HG03575 (cell line): ENCODE measurements around the gene MRPL19.
"Not testable (repeated sequence)": the region's sequence is repeated elsewhere in the genome, so short reads cannot be mapped to it uniquely, and the experiment has no call there.

Experiments
- ATAC-seq: cut with Tn5 transposase; IDR thresholded peaks from one replicate; pipeline ENCODE4 v1.9.1; 2021; ENCODE audit not compliant: unreplicated experiment, insufficient number of reproducible peaks, low FRiP score; ENCODE audit errors: extremely low read depth

The MRPL19 gene

DNA sequence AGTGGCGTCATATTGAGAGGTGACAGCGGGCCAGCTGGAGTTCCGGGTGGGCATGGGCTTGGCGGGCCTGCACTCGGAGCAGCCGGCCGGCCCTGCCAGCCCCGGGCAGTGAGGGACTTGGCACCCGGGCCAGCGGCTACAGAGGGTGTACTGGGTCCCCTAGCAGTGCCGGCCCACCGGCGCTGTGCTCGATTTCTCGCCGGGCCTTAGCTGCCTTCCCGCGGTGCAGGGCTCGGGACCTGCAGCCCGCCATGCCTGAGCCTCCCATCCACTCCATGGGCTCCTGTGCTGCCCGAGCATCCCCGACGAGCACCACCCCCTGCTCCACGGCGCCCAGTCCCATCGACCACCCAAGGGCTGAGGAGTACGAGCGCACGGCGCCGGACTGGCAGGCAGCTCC, 65.0 kb downstream of the MRPL19 start:
- ATAC-seq: not testable (repeated sequence)

DNA sequence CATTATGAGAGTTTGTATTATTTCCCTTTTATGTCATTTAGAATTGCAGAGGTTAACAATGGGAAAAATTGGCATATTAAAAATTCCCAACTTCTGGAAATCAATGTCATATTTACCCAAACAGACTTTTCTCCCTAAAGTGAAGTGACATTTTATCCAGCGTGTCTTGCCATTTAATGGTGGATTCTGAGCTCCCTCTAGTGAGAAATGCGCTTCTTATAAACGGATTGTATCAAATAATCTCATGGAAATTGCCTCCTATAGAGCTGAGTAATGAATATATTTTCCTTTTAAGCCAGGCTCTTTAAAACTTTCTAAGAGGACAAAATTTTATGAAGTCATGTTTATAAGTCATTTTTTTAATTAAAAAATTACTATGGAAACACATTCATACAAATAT, 69.8 kb downstream of the MRPL19 start:
- ATAC-seq: no peak

- no peak for ATAC-seq
Measured at GRCh38 chr2:75719616-75720015, 73.0 kb downstream of the MRPL19 start.

DNA sequence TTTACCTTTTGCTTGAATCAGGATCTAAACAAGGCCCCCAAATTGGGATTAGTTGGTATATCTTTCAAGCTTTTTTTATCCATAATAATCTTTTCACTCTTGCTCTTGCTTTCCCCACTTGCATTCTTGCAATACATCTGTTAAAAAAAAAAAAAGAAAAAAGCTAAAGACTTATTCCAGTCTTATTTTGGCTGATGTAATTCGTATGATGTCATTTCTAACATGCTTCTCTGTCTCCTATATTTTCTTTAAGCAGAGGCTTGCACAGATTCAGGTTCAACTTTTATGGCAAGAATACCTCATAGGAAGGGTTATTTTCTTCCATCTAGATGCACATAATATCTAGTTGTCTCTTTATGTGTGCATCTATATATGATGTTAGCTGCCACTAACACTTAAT, 73.9 kb downstream of the MRPL19 start:
- ATAC-seq: no peak

DNA sequence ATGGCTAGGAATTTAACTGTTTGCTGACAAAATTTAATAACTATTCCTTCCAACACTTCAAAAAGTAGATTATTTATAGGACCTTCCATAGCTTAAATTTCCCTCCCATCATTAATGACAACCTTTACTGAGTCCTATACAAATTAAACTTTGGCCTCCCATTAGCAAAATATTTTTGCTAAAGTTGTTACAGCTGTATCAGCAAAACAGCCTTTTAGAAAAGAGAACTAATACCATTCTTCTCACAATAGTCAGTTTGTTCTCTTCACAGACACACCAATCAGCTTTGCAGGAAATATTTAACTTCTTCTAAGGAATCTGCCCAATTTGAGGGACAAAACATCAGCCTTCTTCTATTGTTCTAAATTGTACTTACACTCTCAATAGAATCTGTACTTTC, 76.1 kb downstream of the MRPL19 start:
- ATAC-seq: no peak

DNA sequence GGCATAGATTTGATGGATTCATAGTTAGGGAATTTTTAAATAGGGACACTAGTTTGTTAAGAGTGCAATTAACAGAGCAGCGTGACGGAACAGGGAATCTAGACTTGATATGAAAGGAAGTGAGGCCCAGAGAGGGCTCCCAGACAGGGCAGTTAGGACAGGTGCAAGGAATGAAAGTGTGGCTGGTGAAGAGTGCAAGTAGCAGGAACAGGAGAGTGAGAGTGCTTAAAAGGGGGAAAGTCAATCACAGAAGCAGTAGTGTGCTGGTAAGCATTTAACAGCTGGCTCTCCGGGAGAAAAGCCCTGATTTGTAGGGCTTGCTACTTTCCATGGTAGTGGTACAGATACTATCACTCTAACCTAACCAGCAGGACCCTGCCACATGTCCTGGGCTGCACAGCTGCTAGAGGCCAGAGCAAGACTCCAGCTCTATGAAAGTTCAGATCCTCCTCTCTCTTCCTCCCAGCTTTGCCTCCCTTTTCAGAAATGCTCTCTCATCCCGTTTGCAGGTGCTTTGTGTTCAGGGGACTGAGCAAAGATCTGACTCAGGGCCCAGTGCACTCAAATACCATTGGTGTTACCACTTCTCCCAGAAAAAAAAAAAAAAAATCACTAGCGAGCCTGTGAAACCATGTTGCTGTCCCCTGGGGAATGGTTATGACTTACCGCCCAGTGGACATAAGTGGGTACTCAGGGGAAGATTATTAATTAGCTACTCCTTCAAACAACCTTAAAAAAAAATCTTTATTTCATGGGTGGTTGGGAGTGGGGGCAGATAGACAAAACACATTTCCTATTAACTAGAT, 82.2 kb downstream of the MRPL19 start:
- no peak for ATAC-seq

DNA sequence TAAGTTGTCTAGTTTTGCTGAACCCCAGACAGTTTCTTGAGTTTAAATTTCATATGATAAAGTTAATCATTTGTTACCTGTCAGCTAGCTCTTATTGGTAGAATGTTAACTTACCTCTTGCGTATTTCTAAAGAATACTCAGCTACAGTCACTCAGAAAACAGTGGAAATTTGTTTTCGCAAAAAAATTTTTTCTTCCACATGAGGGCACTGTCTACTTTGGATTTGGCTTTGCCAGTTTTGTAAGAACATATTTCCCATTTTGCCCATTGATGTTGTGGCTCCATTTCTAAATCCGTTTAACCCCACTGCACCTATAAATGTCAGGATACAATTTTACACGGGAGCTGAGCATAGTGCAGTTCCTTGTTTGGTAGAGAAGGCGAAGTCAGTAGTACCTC, 83.3 kb downstream of the MRPL19 start:
- ATAC-seq: no peak

GRCh38 chr2:75736276-75736675, 89.7 kb downstream of the MRPL19 start:
- ATAC-seq: no peak

GRCh38 chr2:75737961-75738360, 91.4 kb downstream of the MRPL19 start:
- ATAC-seq: no peak
